ENCODE results near the gene SUCNR1. TPM values are rescaled to one million over a fixed set of nuclear protein-coding genes. Genes with fewer than 3 reads are reported as not detected.

The SUCNR1 gene
- total and polyA plus RNA-seq, 2 of the 13 experiments (the other 11 are each of a cell fraction or from before 2014, with no cell fraction given), result 0.03 TPM; not detected in 1

DNA sequence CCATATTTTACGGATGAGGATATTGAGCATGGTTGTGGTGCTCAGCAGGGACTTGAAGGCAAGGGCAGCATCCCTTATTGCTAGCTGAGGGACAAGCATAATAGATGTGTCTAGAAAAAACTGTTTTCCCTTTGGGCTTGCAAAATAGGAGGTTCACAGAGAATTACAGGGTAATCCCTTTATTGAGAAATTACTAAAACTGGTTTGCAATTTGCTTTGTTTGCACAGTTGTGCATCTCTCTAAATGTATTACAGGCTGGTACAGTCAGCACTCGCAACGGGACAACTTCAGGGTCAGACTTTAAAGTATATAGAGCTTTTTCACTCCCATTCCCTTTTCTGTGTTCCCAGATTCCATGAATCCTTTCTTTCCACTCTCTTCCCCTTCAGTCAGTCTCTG is 51.3 kb downstream of the SUCNR1 start:
- WGBS (ENCODE audit: low lambda C conversion rate), result 0% methylated on average over 3 of the region's 3 CpGs
- H3K4me3 ChIP-seq (replicated peaks in 1 of 3; ENCODE audit: insufficient read depth in 1 of 3, low read depth in 2 of 3, low read length in 3 of 3), result no peak overlapping the region
- H3K36me3 ChIP-seq (replicated peaks in 1 of 2; ENCODE audit: control insufficient read depth in 1 of 2, insufficient read depth in 2 of 2, low read length in 2 of 2), result no peaks in the 10 kb centered on the region
- no peaks in the 10 kb centered on the region for H3K9me3 ChIP-seq (ENCODE audit: low read length)
- H3K27ac ChIP-seq (ENCODE audit: extremely low read length, insufficient read depth, low read length), result no peak overlapping the region
- DNase-seq (ENCODE audit: low spot score) (no peak), FAIRE-seq (no peak), ATAC-seq (no peak)
- no TSS peak for BruUV-seq (replicated peaks)
- intact Hi-C loops (cut with micrococcal nuclease; ENCODE audit: unreplicated experiment) (no loop called here), in situ Hi-C loops (cut with HindIII; ENCODE audit: extremely low pct_ligation_motif_present, low pct_unique_long_range_greater_than_20kb) (no loop called here)
- H3K79me2 ChIP-seq (ENCODE audit: insufficient read depth, low read length), result no peaks in the 10 kb centered on the region
- H3K4me2 ChIP-seq (ENCODE audit: low read depth, low read length), result no peak overlapping the region
- no peak overlapping the region for H2AFZ ChIP-seq (ENCODE audit: low read length)
- ChIA-PET POLR2A (no interaction called here), CTCF (ENCODE audit: low intra/inter-chr PET ratio, low total read pairs) (no interaction called here)
- H4K20me1 ChIP-seq (ENCODE audit: insufficient read depth, low read length), result no peaks in the 10 kb centered on the region
- no peak overlapping the region for H3K9ac ChIP-seq (ENCODE audit: insufficient read depth, low read depth, low read length)
- no peaks in the 10 kb centered on the region; a peak in 1 of 5 replicates for H3K27me3 ChIP-seq (ENCODE audit: control insufficient read depth in 1 of 2, insufficient read depth in 2 of 2, low read length in 2 of 2)
- H3K4me1 ChIP-seq (ENCODE audit: insufficient read depth, low read length), result no peaks in the 10 kb centered on the region
- TF ChIP-seq, protein P1, sequence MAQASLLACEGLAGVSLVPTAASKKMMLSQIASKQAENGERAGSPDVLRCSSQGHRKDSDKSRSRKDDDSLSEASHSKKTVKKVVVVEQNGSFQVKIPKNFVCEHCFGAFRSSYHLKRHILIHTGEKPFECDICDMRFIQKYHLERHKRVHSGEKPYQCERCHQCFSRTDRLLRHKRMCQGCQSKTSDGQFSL (CRISPR knock-in tag; IDR thresholded peaks at IDR 0.05), result no peak
- TF ChIP-seq, protein P2, sequence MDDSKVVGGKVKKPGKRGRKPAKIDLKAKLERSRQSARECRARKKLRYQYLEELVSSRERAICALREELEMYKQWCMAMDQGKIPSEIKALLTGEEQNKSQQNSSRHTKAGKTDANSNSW (CRISPR knock-in tag; IDR thresholded peaks at IDR 0.05; ENCODE audit: borderline replicate concordance), result no peak
- TF ChIP-seq, protein P3, sequence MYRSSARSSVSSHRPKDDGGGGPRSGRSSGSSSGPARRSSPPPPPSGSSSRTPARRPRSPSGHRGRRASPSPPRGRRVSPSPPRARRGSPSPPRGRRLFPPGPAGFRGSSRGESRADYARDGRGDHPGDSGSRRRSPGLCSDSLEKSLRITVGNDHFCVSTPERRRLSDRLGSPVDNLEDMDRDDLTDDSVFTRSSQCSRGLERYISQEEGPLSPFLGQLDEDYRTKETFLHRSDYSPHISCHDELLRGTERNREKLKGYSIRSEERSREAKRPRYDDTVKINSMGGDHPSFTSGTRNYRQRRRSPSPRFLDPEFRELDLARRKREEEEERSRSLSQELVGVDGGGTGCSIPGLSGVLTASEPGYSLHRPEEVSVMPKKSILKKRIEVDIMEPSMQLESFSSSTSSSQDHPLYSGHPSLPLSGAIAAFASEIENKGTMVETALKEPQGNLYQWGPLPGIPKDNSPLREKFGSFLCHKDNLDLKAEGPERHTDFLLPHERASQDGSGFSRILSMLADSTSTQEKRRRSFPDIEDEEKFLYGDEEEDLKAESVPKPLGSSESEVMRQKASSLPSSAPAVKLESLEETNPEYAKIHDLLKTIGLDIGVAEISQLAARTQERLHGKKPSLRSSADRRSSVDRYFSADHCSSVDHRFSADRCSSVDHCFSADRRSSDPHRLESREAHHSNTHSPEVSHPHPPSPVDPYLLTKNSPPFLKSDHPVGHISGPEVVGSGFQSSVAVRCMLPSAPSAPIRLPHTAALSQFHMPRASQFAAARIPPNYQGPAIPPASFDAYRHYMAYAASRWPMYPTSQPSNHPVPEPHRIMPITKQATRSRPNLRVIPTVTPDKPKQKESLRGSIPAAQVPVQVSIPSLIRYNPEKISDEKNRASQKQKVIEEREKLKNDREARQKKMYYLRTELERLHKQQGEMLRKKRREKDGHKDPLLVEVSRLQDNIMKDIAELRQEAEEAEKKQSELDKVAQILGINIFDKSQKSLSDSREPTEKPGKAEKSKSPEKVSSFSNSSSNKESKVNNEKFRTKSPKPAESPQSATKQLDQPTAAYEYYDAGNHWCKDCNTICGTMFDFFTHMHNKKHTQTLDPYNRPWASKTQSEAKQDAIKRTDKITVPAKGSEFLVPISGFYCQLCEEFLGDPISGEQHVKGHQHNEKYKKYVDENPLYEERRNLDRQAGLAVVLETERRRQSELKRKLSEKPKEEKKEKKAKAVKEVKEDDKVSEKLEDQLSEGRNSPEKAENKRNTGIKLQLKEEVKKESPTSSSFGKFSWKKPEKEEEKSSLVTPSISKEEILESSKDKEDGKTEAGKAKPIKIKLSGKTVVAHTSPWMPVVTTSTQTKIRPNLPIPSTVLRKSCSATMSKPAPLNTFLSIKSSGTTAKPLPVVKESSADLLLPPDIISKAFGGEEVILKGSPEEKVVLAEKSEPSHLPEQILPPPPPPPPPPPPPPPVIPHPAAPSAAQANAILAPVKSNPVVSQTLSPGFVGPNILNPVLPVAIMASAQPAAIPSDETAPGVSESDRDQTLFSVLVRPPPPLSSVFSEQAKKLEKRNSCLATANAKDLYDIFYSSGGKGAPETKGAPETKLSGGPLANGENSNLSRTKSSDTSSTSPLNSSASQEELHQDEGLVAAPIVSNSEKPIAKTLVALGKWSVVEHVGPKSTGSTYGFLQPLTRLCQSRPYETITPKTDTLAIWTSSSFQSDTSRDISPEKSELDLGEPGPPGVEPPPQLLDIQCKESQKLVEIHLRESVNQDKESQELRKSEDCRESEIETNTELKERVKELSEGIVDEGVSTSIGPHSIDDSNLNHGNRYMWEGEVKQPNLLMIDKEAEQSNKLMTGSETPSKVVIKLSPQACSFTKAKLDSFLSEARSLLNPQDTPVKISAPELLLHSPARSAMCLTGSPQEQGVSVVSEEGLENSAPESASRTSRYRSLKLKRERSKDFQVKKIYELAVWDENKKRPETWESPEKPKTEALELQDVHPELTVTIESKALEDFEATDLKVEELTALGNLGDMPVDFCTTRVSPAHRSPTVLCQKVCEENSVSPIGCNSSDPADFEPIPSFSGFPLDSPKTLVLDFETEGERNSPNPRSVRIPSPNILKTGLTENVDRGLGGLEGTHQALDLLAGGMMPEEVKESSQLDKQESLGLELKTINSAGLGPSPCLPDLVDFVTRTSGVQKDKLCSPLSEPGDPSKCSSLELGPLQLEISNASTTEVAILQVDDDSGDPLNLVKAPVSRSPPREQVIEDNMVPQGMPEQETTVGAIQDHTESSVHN (CRISPR knock-in tag; IDR thresholded peaks at IDR 0.05), result no peak
- no peak for TF ChIP-seq STAG1 (CRISPR knock-in tag; IDR thresholded peaks at IDR 0.05)
- TF ChIP-seq, protein P4, sequence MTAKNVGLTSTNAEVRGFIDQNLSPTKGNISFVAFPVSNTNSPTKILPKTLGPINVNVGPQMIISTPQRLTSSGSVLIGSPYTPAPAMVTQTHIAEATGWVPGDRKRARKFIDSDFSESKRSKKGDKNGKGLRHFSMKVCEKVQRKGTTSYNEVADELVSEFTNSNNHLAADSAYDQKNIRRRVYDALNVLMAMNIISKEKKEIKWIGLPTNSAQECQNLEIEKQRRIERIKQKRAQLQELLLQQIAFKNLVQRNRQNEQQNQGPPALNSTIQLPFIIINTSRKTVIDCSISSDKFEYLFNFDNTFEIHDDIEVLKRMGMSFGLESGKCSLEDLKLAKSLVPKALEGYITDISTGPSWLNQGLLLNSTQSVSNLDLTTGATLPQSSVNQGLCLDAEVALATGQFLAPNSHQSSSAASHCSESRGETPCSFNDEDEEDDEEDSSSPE (CRISPR knock-in tag; IDR thresholded peaks at IDR 0.05), result no peak
- no peak for TF ChIP-seq ZSCAN20 (CRISPR knock-in tag; IDR thresholded peaks at IDR 0.05; ENCODE audit: borderline replicate concordance)
- TF ChIP-seq, protein P5, sequence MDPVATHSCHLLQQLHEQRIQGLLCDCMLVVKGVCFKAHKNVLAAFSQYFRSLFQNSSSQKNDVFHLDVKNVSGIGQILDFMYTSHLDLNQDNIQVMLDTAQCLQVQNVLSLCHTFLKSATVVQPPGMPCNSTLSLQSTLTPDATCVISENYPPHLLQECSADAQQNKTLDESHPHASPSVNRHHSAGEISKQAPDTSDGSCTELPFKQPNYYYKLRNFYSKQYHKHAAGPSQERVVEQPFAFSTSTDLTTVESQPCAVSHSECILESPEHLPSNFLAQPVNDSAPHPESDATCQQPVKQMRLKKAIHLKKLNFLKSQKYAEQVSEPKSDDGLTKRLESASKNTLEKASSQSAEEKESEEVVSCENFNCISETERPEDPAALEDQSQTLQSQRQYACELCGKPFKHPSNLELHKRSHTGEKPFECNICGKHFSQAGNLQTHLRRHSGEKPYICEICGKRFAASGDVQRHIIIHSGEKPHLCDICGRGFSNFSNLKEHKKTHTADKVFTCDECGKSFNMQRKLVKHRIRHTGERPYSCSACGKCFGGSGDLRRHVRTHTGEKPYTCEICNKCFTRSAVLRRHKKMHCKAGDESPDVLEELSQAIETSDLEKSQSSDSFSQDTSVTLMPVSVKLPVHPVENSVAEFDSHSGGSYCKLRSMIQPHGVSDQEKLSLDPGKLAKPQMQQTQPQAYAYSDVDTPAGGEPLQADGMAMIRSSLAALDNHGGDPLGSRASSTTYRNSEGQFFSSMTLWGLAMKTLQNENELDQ (CRISPR knock-in tag; IDR thresholded peaks at IDR 0.05; ENCODE audit: borderline replicate concordance), result no peak
- TF ChIP-seq ZBTB20 (CRISPR knock-in tag; IDR thresholded peaks at IDR 0.05; ENCODE audit: borderline replicate concordance, low read depth), result no peak
- TF ChIP-seq ZFP36 (IDR thresholded peaks at IDR 0.05; ENCODE audit: borderline replicate concordance, low read depth, low read length, partially characterized antibody), result no peak
- TF ChIP-seq, protein P6, sequence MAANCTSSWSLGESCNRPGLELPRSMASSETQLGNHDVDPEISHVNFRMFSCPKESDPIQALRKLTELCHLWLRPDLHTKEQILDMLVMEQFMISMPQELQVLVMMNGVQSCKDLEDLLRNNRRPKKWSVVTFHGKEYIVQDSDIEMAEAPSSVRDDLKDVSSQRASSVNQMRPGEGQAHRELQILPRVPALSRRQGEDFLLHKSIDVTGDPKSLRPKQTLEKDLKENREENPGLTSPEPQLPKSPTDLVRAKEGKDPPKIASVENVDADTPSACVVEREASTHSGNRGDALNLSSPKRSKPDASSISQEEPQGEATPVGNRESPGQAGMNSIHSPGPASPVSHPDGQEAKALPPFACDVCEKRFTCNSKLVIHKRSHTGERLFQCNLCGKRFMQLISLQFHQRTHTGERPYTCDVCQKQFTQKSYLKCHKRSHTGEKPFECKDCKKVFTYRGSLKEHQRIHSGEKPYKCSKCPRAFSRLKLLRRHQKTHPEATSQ (CRISPR knock-in tag; IDR thresholded peaks at IDR 0.05; ENCODE audit: borderline replicate concordance), result no peak
